Measurements from ENCODE around the gene HAUS1. TPM values are rescaled to one million over a fixed set of nuclear protein-coding genes. Genes with fewer than 3 reads are reported as not detected.

Gene HAUS1
- total RNA-seq, 1 experiment from 2014 or later, result 58.7 TPM

- TF ChIP-seq AFF4 (CRISPR knock-in tag; IDR thresholded peaks at IDR 0.05; ENCODE audit: borderline replicate concordance) (peak; percentile 28; the same call in 1 of the 2 replicates), CREM (CRISPR knock-in tag; IDR thresholded peaks at IDR 0.05) (no peak), E2F4 (CRISPR knock-in tag; IDR thresholded peaks at IDR 0.05; ENCODE audit: borderline replicate concordance, low read depth) (no peak), ZNF317 (CRISPR knock-in tag; IDR thresholded peaks at IDR 0.05; ENCODE audit: borderline replicate concordance, low read depth) (no peak), TP53 (CRISPR knock-in tag; IDR thresholded peaks at IDR 0.05) (no peak), SMAD3 (CRISPR knock-in tag; IDR thresholded peaks at IDR 0.05; ENCODE audit: borderline replicate concordance) (peak; percentile 83), CDX4 (CRISPR knock-in tag; IDR thresholded peaks at IDR 0.05; ENCODE audit: borderline replicate concordance) (no peak), MLX (CRISPR knock-in tag; IDR thresholded peaks at IDR 0.05) (no peak), ETV6 (CRISPR knock-in tag; IDR thresholded peaks at IDR 0.05) (peak; percentile 19; the same call in 1 of the 2 replicates), ELF4 (CRISPR knock-in tag; IDR thresholded peaks at IDR 0.05; ENCODE audit: low read depth) (no peak), CREB1 (CRISPR knock-in tag; IDR thresholded peaks at IDR 0.05) (no peak), TEAD1 (CRISPR knock-in tag; IDR thresholded peaks at IDR 0.05) (peak; percentile 87), SOX15 (CRISPR knock-in tag; IDR thresholded peaks at IDR 0.05) (no peak), RORB (CRISPR knock-in tag; IDR thresholded peaks at IDR 0.05) (no peak), NR1H2 (CRISPR knock-in tag; IDR thresholded peaks at IDR 0.05) (no peak), ESRRA (CRISPR knock-in tag; IDR thresholded peaks at IDR 0.05; ENCODE audit: borderline replicate concordance) (peak; percentile 64; the same call in 1 of the 2 replicates), IRF2 (CRISPR knock-in tag; IDR thresholded peaks at IDR 0.05; ENCODE audit: borderline replicate concordance, low read depth) (no peak)
- TF ChIP-seq, protein P1, sequence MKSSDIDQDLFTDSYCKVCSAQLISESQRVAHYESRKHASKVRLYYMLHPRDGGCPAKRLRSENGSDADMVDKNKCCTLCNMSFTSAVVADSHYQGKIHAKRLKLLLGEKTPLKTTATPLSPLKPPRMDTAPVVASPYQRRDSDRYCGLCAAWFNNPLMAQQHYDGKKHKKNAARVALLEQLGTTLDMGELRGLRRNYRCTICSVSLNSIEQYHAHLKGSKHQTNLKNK (CRISPR knock-in tag; IDR thresholded peaks at IDR 0.05), result no peak
- TF ChIP-seq, protein P2, sequence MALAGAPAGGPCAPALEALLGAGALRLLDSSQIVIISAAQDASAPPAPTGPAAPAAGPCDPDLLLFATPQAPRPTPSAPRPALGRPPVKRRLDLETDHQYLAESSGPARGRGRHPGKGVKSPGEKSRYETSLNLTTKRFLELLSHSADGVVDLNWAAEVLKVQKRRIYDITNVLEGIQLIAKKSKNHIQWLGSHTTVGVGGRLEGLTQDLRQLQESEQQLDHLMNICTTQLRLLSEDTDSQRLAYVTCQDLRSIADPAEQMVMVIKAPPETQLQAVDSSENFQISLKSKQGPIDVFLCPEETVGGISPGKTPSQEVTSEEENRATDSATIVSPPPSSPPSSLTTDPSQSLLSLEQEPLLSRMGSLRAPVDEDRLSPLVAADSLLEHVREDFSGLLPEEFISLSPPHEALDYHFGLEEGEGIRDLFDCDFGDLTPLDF (CRISPR knock-in tag; IDR thresholded peaks at IDR 0.05), result no peak
- TF ChIP-seq, protein P3, sequence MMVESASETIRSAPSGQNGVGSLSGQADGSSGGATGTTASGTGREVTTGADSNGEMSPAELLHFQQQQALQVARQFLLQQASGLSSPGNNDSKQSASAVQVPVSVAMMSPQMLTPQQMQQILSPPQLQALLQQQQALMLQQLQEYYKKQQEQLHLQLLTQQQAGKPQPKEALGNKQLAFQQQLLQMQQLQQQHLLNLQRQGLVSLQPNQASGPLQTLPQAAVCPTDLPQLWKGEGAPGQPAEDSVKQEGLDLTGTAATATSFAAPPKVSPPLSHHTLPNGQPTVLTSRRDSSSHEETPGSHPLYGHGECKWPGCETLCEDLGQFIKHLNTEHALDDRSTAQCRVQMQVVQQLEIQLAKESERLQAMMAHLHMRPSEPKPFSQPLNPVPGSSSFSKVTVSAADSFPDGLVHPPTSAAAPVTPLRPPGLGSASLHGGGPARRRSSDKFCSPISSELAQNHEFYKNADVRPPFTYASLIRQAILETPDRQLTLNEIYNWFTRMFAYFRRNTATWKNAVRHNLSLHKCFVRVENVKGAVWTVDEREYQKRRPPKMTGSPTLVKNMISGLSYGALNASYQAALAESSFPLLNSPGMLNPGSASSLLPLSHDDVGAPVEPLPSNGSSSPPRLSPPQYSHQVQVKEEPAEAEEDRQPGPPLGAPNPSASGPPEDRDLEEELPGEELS (CRISPR knock-in tag; IDR thresholded peaks at IDR 0.05), result no peak
- TF ChIP-seq, protein P4, sequence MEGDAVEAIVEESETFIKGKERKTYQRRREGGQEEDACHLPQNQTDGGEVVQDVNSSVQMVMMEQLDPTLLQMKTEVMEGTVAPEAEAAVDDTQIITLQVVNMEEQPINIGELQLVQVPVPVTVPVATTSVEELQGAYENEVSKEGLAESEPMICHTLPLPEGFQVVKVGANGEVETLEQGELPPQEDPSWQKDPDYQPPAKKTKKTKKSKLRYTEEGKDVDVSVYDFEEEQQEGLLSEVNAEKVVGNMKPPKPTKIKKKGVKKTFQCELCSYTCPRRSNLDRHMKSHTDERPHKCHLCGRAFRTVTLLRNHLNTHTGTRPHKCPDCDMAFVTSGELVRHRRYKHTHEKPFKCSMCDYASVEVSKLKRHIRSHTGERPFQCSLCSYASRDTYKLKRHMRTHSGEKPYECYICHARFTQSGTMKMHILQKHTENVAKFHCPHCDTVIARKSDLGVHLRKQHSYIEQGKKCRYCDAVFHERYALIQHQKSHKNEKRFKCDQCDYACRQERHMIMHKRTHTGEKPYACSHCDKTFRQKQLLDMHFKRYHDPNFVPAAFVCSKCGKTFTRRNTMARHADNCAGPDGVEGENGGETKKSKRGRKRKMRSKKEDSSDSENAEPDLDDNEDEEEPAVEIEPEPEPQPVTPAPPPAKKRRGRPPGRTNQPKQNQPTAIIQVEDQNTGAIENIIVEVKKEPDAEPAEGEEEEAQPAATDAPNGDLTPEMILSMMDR (IDR thresholded peaks at IDR 0.05), result peak; percentile 75
- TF ChIP-seq, protein P5, sequence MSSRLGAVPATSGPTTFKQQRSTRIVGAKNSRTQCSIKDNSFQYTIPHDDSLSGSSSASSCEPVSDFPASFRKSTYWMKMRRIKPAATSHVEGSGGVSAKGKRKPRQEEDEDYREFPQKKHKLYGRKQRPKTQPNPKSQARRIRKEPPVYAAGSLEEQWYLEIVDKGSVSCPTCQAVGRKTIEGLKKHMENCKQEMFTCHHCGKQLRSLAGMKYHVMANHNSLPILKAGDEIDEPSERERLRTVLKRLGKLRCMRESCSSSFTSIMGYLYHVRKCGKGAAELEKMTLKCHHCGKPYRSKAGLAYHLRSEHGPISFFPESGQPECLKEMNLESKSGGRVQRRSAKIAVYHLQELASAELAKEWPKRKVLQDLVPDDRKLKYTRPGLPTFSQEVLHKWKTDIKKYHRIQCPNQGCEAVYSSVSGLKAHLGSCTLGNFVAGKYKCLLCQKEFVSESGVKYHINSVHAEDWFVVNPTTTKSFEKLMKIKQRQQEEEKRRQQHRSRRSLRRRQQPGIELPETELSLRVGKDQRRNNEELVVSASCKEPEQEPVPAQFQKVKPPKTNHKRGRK (CRISPR knock-in tag; IDR thresholded peaks at IDR 0.05; ENCODE audit: borderline replicate concordance), result no peak
Measured at GRCh38 chr18:46173393-46174341, 69.5 kb downstream of the HAUS1 start (continued).

All from WTC11 (cell line).